ENCODE data around the gene LRBA.

GRCh38 chr4:150682126-150682525, 333.0 kb downstream of the LRBA start:
- TF ChIP-seq, protein P1, sequence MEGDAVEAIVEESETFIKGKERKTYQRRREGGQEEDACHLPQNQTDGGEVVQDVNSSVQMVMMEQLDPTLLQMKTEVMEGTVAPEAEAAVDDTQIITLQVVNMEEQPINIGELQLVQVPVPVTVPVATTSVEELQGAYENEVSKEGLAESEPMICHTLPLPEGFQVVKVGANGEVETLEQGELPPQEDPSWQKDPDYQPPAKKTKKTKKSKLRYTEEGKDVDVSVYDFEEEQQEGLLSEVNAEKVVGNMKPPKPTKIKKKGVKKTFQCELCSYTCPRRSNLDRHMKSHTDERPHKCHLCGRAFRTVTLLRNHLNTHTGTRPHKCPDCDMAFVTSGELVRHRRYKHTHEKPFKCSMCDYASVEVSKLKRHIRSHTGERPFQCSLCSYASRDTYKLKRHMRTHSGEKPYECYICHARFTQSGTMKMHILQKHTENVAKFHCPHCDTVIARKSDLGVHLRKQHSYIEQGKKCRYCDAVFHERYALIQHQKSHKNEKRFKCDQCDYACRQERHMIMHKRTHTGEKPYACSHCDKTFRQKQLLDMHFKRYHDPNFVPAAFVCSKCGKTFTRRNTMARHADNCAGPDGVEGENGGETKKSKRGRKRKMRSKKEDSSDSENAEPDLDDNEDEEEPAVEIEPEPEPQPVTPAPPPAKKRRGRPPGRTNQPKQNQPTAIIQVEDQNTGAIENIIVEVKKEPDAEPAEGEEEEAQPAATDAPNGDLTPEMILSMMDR (conservative IDR thresholded peaks at IDR 0.05 in 1 of 2, IDR thresholded peaks at IDR 0.05 in 1 of 2; ENCODE audit: low read depth in 1 of 2, low read length in 2 of 2), result no peak
- TF ChIP-seq EZH2 (IDR thresholded peaks at IDR 0.05; ENCODE audit: low read length, missing control alignments), result no peak

Data from fibroblast of lung (primary cell).